Measurements from ENCODE around the gene SLC30A10.

DNA sequence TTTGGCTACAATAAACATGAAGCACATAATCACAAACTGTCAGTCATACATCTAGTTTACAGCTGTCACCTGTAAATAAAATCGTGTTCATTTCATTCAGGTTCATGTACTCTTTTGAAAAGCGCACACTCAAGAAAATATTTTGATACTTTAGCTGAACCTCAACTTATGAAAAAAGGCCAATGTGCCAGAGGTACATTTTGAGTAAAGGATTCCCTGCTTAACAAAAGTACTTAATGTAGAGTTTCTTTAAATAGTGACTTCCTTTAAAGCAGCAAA is 37.7 kb upstream of the SLC30A10 start:
- TF ChIP-seq, protein P1, sequence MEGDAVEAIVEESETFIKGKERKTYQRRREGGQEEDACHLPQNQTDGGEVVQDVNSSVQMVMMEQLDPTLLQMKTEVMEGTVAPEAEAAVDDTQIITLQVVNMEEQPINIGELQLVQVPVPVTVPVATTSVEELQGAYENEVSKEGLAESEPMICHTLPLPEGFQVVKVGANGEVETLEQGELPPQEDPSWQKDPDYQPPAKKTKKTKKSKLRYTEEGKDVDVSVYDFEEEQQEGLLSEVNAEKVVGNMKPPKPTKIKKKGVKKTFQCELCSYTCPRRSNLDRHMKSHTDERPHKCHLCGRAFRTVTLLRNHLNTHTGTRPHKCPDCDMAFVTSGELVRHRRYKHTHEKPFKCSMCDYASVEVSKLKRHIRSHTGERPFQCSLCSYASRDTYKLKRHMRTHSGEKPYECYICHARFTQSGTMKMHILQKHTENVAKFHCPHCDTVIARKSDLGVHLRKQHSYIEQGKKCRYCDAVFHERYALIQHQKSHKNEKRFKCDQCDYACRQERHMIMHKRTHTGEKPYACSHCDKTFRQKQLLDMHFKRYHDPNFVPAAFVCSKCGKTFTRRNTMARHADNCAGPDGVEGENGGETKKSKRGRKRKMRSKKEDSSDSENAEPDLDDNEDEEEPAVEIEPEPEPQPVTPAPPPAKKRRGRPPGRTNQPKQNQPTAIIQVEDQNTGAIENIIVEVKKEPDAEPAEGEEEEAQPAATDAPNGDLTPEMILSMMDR (conservative IDR thresholded peaks at IDR 0.05; ENCODE audit: low read length) = no peak
- TF ChIP-seq EZH2phosphoT487 (IDR thresholded peaks at IDR 0.05; ENCODE audit: borderline replicate concordance) = no peak
